GM18502 (cell line): Measurements from ENCODE around the gene KCNK7.

ENCODE experiments used
- ATAC-seq: cut with Tn5 transposase; IDR thresholded peaks from one replicate; pipeline ENCODE4 v1.9.1; 2021; ENCODE audit warnings: mild to moderate bottlenecking; ENCODE audit not compliant: unreplicated experiment, poor library complexity

The KCNK7 gene

DNA sequence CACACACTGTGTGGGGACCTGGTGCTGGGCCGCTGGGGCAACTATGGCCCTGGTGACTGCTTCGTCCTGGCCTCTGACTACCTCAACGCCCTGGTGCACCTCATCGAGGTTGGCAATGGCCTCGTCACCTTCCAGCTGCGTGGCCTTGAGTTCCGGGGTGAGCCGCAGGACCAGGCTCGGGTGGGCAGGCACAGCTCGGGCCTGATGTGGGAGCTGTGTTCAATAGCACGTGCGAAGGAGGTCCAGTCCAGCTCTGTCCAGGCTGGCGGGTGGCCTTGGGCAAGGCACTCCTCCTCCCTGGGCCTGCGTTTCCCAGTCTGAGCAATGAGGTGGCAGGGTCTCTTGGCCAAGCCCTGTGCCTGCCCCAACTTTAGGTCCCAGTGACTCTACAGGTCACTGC is 34.0 kb upstream of the KCNK7 start:
- ATAC-seq, result no peak

DNA sequence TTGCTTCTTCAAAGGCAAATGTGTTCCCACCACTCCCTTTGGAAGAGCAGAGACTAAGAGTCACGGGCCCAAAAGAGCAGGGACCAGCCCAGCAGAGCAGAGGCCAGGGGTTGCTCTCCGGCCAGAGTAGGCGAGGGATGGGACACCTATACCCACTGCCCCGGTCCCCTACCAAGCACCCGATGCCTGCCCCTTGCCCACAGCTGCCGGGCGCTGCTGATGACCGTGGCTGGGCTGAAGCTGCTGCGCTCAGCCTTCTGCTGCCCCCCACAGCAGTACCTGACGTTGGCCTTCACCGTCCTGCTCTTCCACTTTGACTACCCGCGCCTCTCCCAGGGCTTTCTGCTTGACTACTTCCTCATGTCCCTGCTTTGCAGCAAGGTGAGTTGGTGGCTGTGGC is 31.6 kb upstream of the KCNK7 start:
- no peak for ATAC-seq

DNA sequence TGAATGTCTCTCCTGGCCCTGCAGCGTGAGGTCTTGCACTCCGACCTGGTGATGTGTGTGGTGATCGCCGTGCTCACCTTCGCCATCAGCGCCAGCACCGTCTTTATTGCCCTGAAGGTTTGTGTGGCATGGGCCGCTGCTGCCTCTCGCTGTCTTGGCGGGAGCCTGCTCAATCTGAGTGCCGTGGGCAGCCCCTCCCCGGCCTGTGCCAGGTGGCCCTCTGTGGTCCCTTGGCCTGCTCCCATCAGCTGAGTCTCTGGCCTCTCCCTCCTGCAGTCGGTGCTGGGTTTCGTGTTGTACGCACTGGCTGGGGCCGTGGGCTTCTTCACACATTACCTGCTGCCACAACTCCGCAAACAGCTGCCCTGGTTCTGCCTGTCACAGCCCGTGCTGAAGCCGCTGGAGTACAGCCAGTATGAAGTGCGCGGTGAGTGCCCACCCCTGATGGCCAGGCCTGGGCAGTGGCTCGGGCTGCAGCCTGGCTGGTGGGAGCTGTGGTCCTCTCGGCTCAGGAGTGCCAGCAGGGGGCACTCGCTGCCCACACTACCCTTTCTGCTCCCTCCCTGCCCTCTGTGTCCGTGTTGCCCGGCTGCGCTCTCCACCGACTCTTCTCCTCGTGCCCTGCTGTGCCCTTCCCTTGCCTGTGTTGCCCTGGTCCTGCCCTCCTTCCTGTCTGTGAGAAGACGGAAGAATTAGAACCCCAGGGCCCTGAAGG is 30.2 kb upstream of the KCNK7 start:
- no peak for ATAC-seq

DNA sequence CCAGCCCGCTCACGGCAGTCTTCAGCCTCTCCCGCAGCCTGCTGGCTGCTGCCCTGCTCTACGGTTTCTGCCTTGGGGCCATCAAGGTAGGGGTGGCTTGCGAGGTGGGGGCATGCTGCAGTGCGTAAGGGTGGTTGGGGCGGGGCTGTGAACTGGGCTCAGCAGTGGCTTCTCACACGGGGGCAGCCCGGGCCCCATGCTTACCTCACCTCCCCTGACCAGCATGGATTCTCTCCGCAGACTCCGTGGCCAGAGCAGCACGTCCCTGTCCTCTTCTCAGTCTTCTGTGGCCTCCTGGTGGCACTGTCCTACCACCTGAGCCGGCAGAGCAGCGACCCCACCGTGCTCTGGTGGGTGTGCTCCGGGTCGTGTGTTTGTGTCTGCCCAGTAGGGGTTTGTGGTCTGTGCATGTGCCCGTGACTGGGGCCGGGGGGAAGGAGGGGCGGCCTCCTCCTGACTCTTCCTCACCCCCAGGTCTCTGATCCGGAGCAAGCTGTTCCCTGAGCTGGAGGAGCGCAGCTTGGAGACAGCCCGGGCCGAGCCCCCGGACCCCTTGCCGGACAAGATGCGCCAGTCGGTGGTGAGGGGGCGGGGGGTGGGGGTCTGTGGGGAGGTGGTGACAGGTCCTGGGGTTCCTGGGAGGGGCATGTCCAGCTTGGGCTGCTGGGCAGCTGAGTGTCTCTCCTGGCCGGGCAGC is 29.5 kb upstream of the KCNK7 start:
- no peak for ATAC-seq

DNA sequence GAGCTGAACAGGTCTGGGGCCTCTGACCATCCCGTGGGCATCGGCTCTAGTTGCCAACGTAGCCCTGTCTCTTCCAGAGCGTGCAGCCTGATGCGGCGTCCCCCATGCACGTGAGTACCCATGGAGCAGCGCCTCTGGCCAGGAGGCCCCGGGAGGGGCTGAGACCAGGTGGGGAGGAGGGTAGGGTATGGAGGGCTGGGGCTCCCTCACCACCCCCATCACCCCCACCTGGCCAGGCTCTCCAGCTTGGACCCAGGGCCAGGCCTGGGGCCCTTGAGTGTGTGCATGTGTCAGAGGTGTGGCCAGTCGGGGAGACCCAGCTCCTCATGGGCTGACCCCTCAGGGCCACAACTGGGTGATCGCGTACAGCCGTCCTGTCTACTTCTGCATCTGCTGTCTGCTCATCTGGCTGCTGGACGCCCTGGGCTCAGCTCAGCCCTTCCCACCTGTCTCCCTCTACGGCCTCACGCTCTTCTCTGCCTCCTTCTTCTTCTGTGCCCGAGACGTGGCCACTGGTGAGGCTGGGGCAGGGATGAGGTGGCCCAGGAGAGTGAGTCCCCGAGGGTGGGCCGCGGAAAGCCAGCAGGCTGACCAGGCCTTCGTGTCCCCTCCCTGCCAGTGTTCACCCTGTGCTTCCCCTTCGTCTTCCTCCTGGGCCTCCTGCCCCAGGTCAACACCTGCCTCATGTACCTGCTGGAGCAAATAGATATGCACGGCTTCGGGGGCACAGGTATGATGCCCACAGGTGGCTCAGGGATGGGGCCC is 28.4 kb upstream of the KCNK7 start:
- no peak for ATAC-seq

DNA sequence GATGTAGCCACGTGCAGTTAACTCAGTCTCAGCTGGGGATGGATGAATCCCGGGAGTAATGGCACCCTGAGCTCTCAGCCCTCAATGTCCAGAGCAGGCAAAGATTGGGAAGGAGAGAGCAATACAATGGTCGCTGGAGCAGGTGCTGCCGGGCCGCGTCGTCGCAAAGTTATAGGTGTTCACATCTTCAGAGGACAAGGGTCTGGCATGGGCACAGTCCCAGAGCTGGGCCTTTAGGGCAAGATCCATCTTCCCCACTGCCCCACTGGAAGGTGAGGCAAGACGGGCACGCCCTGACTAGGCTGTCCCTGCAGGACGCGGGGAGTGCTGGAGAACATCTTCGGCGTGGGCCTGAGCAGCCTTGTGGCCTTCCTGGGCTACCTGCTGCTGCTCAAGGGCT is 27.6 kb upstream of the KCNK7 start:
- no peak for ATAC-seq

DNA sequence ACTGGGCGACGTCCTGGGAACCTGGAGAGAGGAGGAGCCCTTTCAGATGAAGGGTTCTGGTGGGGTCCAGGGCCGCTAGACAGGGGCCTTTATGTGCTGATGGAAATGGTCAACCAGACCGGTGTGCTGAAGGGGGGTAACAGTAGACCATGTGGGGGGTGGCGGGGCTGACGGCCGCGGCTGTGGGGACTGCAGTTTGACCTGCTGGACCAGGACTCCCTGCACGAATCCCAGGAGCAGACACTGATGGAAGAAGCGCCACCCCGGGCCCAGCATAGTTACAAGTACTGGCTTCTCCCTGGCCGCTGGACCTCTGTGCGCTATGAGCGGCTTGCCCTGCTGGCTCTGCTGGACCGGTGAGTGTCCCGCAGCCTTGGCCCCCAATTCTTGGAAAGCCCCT is 26.4 kb upstream of the KCNK7 start:
- ATAC-seq, result no peak

DNA sequence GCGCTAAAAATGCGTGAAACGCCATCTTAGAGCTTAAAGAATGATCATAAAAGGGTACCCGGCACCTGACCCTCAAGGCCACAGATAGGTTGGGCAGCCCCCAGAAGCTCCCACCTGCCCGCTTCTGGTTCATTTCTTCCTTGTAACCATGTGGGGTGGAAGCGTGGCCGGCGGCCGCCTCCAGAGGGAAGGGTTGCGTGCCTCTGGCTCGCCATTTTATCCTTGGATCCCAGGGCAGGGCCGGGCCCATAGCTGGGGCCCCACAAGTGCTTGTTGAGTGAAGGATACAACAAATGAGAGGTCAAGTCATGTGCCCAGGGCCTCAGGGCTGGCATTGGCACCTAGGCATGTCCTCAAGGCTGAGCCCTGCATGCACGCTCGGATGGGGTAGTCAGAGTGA is 25.9 kb upstream of the KCNK7 start:
- ATAC-seq, result no peak

DNA sequence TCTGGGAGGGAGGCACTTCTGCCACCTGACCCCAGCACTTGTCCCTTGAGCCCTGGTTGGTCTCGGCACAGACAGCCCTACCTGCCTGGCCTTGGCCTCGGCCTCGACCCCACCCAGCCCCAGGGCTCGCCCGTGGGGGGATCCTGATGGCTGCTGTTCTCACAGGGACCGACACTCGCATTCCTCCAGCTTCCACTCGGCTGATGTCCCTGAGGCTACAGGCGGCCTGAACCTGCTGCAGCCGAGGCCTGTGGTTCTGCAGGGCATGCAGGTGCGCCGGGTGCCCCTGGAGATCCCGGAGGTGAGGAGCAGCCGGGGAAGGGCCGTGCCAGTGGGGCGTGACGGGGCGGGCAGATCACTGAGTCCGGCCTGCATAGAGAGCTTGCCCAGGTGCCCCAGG is 25.1 kb upstream of the KCNK7 start:
- no peak for ATAC-seq

DNA sequence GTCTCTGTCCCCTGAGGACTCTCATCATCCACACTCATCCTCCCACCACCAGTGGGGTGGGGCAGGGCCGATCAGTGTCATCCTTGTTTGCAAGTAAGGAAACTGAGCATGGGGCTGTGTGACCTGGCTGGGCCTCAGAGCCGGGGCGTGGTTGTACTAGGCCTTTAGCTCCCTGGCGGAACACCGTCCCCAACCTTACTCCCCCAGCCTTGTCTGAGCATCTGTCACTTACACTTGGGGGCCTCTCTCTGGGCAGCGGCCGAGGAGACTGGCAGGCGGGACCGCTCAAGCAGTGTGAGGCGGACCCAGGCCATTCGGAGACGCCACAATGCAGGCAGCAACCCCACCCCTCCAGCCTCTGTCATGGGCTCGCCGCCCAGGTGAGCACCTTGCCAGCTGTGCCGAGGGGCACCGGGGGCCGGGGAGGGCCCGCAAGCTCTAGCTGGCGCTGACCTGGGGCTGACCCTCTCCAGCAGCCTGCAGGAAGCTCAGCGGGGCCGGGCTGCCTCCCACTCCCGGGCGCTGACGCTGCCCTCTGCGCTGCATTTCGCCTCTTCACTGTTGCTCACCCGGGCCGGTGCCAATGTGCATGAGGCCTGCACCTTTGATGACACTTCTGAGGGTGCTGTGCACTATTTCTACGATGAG is 23.8 kb upstream of the KCNK7 start:
- ATAC-seq, result no peak

DNA sequence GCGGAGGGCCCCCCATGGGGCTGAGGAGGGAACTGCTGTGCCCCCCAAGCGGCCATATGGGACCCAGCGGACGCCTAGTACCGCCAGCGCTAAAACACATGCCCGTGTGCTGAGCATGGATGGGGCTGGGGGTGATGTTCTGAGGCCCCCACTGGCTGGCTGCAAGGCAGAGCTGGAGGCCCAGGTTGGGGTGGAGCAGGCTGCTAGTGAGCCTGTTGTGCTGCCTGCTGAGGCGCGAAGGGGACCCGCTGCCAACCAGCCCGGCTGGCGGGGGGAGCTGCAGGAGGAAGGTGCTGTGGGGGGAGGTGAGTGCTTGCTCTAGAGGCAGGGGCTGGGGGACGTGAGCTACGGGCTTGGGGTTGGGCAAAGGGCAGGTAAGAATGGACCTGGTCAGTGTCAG is 23.2 kb upstream of the KCNK7 start:
- no peak for ATAC-seq

DNA sequence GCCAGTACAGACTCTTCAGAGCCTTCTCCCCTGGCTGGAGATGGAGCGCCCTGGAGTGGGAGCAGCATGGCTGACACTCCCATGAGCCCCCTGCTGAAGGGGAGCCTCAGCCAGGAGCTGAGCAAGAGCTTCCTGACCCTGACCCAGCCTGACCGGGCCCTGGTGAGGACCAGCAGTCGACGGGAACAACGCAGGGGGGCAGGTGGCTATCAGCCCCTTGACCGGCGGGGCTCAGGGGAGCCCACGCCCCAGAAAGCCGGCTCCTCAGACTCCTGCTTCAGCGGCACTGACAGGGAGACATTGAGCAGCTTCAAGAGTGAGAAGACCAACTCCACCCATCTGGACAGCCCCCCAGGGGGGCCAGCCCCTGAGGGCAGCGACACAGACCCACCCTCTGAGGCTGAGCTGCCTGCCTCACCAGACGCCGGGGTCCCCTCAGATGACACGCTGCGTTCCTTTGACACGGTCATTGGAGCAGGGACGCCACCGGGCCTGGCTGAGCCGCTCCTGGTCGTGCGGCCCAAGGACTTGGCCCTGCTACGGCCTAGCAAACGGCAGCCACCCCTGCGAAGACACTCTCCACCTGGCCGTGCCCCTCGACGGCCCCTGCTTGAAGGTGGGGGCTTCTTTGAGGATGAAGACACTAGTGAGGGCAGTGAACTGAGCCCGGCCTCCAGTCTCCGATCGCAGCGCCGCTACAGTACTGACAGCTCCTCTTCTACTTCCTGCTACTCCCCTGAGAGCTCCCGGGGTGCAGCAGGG is 22.6 kb upstream of the KCNK7 start:
- ATAC-seq, result no peak

DNA sequence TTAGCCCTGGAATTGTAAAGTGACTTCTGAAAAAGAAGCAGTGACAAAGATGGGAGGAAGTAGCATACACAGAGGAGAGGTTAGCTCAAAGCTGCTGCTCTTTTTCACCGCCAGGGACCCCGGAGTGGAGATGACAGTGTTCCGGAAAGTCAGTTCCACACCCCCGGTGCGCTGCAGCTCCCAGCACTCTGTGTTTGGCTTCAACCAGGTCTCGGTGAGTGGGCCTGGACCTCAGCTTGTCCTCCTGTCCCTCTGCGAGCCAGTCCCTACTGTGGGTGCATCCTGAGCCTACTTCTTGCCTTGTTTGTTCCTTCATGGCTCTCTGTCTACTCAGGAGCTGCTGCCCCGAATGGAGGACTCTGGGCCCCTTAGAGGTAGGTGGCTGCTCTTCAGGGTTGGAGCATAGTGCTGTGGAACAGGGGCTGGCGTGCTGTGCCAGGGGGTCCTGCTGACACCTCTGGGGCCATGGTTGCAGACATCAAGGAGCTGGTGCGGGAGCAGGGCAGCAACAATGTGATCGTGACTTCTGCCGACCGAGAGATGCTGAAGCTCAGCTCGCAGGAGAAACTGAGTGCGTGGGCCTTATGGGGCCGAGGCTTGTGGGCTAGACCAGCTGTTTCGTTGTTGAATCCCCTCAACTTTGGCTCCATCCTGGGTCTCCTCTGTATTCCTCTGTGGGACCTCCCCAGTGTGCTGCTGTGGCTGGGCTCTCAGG is 21.7 kb upstream of the KCNK7 start:
- no peak for ATAC-seq

DNA sequence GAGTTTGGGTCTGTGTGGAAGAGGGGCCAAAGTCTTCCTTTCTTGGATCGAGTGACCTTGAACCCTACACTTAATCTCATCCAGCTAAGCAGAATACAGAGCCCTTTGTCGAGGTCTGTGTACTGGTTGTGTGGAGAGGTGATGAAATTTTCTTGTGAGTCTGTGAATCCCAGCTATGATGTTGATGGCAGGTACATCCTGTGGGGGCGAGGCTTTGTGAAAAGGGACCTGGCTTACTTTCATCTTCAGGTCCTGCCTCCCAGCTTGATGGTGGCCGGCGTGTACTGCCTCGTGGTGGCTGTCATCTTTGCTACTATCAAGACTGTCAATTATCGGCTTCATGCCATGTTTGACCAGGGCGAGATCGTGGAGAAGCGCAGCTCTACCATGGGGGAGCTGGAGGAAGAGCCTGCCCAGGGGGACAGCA is 21.0 kb upstream of the KCNK7 start:
- no peak for ATAC-seq

DNA sequence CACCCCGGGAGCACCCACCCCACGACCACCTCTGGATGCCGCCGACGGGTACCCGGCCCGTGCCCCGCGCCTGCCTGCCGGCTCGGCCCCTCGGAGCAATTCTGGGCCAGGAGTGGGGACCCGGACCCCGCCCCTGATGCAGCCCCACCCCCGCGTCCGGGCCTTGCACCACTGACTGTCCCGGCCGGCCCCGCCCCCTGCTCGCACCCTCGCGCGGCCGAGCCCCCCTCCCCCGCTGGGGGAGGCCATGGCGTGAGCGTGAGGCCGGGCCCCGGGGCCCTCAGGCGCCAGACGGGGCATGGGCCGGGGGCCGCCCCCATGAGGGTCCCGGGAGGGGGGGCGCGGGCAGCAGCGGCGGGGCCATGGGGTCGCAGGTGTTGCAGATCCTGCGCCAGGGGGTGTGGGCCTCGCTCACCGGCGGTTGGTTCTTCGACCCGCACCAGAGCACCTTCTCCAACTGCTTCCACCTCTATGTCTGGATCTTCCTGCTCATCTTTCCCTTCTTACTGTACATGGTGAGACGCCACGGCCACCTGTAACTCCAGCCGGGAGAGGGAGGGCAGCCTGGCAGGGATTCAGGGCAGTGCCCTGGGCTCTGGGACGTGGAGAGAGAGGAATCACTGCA is 20.5 kb upstream of the KCNK7 start:
- no peak for ATAC-seq

DNA sequence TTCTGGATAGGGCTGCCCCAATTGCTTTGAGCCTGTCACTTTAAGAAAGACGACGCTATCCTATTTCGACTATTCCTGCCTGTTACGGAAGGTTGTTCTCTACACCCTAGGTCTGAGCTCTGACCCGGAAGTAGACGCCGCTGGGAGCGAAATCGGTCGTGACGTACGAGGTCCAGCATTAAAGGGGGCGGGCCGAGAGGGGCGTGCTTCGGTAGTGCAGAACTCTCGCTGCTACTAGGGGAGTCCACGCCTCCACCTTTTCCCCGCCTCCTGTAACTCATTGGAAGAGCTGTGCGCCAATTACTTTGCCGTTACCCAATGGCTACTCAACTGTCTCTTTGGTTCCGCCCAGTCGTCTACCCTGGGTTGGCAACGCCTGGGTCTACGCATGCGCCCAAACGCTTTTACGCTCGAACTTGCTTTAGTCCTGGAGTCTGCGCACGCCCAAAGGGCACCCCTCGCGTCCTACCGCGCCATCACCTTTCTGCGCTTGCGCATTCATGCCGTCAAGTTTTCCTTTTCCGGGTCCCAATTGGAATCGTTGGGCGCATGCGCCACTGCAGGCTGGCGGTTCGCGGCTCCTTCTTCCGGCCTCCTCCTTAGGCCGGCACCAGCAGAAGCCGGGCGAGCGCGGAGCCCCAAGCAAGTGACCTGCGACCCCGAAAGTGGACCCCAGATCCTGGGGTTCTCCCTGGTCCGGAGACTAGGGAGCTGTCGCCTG is 19.8 kb upstream of the KCNK7 start, which contains the start of gene PCNX3:
Gene PCNX3, plus strand, starts transcription at position 548 of the 721 bp plus-strand sequence. CDS start 536 bp downstream, outside the sequence.
- peak; percentile 77 for ATAC-seq

DNA sequence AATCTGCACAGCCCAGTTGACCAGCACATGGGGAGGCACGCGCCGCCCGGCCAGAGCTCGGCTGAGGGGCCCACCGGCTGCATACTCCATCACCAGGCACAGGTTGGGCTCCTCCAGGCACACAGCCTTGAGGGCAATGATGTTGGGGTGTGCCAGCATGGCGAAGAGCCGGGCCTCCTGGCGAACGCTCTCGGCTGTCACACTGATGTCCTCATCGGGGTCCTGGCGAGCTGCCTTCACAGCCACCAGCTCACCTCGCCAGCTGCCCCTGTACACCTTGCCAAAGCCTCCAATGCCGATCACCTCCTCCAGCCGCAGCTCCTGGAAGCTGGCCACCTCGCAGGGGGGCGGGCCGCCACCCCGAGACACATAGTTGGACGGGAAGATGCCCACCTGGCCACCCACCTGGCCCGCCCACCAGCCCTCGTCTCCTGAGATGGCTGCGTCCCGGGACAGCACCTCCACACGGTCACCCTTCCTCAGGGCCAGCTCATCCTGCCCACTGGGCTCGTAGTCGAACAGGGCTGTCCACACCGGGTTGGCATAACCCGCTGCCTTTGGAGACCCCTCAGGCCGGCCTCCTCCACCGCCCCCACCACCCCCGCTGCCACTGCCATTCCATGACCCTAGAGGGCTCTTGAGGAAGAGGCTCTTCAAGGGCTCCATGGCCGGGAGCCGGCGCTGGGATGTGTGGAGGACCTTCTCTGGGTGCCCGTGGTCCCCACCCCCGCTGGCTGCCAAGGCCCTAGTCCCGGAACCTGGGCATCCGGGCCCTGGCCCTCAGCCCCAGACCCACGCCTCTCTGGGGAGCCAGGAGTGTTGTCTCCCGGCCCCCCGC is 17.7 kb upstream of the KCNK7 start:
- no peak for ATAC-seq

DNA sequence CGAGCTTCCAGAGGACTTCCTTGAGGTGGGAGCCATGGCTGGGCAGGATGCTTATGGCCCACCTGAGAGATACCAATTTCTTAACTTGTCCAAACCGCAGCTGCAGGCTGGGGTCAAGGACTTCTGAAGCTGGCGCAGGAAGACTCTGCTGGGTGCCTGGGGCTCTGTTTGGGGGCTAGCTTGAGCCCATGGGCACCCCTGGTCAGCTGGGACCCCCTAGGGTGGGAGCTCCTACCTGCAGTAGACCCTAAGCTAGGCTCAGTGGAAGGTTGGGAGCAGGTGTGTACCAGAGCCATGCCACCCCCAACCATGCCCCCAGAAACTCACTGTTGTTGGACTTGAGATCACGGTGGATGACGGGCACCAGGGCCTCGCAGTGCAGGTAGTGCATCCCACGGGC is 17.1 kb upstream of the KCNK7 start:
- ATAC-seq, result no peak
